ENCODE measurements around the gene THAP3.
A peak's percentile ranks its signal among the peaks of the same experiment; 100 is the strongest.
"Not testable (repeated sequence)": the region's sequence is repeated elsewhere in the genome, so short reads cannot be mapped to it uniquely, and the experiment has no call there.

The THAP3 gene

DNA sequence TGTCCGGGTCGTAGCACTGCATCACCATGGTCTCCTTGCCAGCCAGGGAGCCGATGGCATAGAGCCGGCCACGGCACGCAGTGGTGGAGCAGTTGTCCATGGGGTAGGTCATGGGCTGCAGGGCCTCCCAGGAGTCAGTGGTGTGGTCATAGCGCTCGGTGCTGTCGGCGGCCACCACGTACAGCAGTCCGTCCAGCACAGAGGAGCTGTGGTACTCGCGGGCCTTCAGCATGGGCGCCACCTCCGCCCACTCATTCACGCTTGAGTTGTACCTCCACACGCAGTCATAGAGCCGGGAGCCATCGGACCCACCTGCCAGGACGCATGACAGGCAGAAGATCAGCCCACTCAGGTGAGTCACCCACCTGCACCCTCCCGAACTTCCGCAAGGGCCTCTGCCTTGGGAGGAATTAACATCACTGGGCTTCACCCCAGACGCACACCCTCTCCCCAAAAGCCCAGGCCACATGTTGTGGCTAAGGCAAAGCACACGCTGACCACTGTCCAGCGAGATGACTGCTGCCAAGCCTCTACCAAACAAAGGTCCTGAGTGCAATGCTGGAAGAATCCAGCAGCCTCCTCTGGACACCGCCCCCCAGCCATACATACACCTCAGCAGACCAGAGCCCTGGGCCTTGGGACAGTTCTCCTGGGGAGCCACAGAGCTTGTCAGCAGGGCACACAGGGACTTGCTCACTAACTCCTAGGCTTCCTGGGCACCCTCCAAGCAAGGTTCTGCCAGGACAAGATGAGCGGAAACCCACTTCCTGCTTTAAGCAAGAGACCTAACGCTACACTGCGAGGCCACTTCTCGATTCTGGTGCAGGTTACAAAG, 25.3 kb upstream of the THAP3 start:
- H3K36me3 Mint-ChIP-seq (ENCODE audit: low read depth), result peaks cover 28% of the 10 kb centered on the region
- TF ChIP-seq CTCF (IDR thresholded peaks at IDR 0.05; ENCODE audit: unreplicated experiment in 3 of 3), result no peak
- H3K9me3 Mint-ChIP-seq, result no peaks in the 10 kb centered on the region
- no peaks in the 10 kb centered on the region for H3K27me3 Mint-ChIP-seq (ENCODE audit: low read depth)
- H3K4me3 Mint-ChIP-seq, result peak overlapping the region; percentile 45 to 84 (median 70)
- H3K4me1 Mint-ChIP-seq, result peaks cover 47% of the 10 kb centered on the region
- H3K27ac Mint-ChIP-seq, result no peak overlapping the region

- peaks cover 50% of the 10 kb centered on the region for H3K4me1 Mint-ChIP-seq
- H3K36me3 Mint-ChIP-seq (ENCODE audit: low read depth), result peaks cover 25% of the 10 kb centered on the region
- H3K27ac Mint-ChIP-seq, result peak overlapping the region in 2 of 3 experiments; percentile 92 to 97
- peak overlapping the region; percentile 92 to 98 (median 98) for H3K4me3 Mint-ChIP-seq
- not testable (repeated sequence) for H3K27me3 Mint-ChIP-seq (ENCODE audit: low read depth); H3K9me3 Mint-ChIP-seq
These were observed 24.7 kb upstream of the THAP3 start for GRCh38 chr1:6599991-6600390.

DNA sequence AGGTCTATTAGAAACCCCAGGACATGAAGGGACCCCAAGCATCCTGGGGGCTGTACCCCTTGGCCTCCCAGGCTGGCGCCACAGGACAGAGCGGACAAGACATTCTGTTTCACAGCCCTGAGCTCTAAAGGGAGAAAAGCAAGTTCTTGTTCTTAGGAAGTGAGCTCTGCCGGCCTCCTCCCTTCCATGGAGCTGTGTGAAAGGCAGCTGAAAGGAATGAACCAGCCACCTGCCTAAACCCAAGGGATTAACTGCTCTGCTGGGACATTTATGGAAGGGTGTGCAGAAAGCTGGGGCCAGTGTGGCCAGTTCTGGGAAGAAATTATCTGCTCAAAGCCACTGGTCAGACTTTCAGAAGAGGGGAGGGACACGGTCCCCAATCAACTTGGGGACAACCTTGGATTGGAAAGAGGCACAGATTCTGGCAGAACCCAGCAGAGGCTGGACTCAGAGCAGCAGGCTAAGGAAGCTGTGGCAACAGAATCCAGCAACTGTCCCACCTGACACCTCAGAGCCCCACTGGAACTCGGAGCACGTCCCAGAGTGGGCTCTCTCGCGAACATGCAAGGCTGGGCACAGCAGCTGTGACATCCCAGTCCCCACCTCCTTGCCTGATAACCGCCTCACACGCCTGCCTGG, 24.1 kb upstream of the THAP3 start:
- Mint-ChIP-seq H3K27me3 (ENCODE audit: low read depth) (no peaks in the 10 kb centered on the region), H3K27ac (peak overlapping the region; percentile 81 to 97 (median 92)), H3K36me3 (ENCODE audit: low read depth) (peaks cover 20% of the 10 kb centered on the region), H3K9me3 (no peaks in the 10 kb centered on the region), H3K4me1 (peaks cover 54% of the 10 kb centered on the region), H3K4me3 (peak overlapping the region; percentile 92 to 98 (median 98))
- TF ChIP-seq CTCF (IDR thresholded peaks at IDR 0.05; ENCODE audit: unreplicated experiment in 3 of 3), result no peak

GRCh38 chr1:6601049-6601922, 23.4 kb upstream of the THAP3 start:
- Mint-ChIP-seq H3K27me3 (ENCODE audit: low read depth) (no peaks in the 10 kb centered on the region), H3K27ac (peak overlapping the region; percentile 81 to 97 (median 92)), H3K4me3 (peak overlapping the region; percentile 92 to 98 (median 98)), H3K36me3 (ENCODE audit: low read depth) (peaks cover 12% of the 10 kb centered on the region), H3K9me3 (no peaks in the 10 kb centered on the region), H3K4me1 (peaks cover 48% of the 10 kb centered on the region)
- no peak for TF ChIP-seq CTCF (IDR thresholded peaks at IDR 0.05; ENCODE audit: unreplicated experiment in 3 of 3)

DNA sequence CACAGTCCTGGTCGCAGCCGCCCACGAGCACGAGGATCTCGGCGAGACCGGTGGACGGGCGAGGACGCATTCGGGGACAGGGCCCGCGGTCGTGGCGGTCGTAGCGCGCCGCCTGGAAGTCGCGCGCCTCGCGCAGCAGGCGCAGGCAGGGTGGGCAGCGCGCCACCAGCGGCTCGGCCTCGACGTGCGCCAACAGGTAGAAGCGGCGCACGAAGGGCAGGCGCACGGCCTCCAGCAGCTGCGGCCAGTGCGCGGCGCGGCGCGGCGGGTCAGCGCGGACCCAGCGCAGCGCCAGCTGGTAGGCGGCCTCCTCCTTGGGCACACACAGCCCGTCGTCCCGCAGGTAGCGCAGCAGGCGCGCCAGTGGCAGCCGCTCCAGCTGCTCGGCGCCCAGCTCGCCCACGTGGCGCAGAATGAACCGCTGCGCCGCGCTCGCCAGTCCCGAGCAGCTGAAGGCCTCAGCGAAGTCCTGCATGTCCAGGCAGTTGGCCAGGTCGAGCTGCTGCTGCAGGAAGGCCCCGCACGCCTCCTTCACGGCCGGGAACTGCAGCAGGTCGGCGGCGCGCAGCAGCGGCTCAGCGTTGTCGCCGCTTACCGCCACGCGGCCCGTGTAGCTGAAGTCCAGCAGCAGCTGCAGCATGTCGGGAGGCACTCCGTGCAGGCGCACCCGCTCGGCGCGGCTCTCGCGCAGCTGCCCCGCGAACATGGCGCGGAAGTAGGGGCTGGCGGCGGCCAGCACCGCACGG, 22.6 kb upstream of the THAP3 start:
- TF ChIP-seq CTCF (IDR thresholded peaks at IDR 0.05; ENCODE audit: unreplicated experiment in 3 of 3), result peak in 1 of 3 experiments; percentile 4
- no peaks in the 10 kb centered on the region for H3K9me3 Mint-ChIP-seq
- H3K27ac Mint-ChIP-seq, result peak overlapping the region in 2 of 3 experiments; percentile 81 to 97
- H3K27me3 Mint-ChIP-seq (ENCODE audit: low read depth), result no peaks in the 10 kb centered on the region
- H3K4me1 Mint-ChIP-seq, result peaks cover 42% of the 10 kb centered on the region
- peak overlapping the region; percentile 92 to 98 (median 98) for H3K4me3 Mint-ChIP-seq
- peaks cover 7% of the 10 kb centered on the region for H3K36me3 Mint-ChIP-seq (ENCODE audit: low read depth)
